22Rv1 (cell line): ENCODE results near the gene ASF1B.

Source experiments
- H3K27ac ChIP-seq: fragments of 450-650 bp; 2 replicates; pipeline ENCODE4 v1.5.1; 2017
- CTCF ChIP-seq: fragments of 450-650 bp; IDR thresholded peaks from 2 replicates; pipeline ENCODE4 v1.5.1; 2017; ENCODE audit warnings: mild to moderate bottlenecking
- ZFX ChIP-seq: fragments of 450-650 bp; IDR thresholded peaks from 2 replicates; pipeline ENCODE4 v1.6.1; 2017; ENCODE audit warnings: antibody characterized with exemption, borderline replicate concordance

Gene ASF1B

GRCh38 chr19:14096272-14096992 is 40.0 kb downstream of the ASF1B start:
- no peak overlapping the region for H3K27ac ChIP-seq
- TF ChIP-seq ZFX (no peak), CTCF (no peak)

GRCh38 chr19:14094854-14095253 is 41.5 kb downstream of the ASF1B start:
- H3K27ac ChIP-seq: no peak overlapping the region
- TF ChIP-seq ZFX: no peak
- no peak for TF ChIP-seq CTCF

GRCh38 chr19:14093117-14093823 is 43.1 kb downstream of the ASF1B start:
- 0 out of 2 replicates have a peak overlapping the region, but pooled peaks have one; percentile 4 for H3K27ac ChIP-seq
- TF ChIP-seq ZFX (no peak), CTCF (no peak)

GRCh38 chr19:14091813-14092462 is 44.5 kb downstream of the ASF1B start:
- TF ChIP-seq CTCF (no peak), ZFX (no peak)
- H3K27ac ChIP-seq: peak overlapping the region; percentile 90

- peak overlapping the region; percentile 90 for H3K27ac ChIP-seq
- TF ChIP-seq ZFX (no peak), CTCF (peak; percentile 46)
These were observed 45.1 kb downstream of the ASF1B start for GRCh38 chr19:14091081-14091812.

- H3K27ac ChIP-seq: peak within 1 kb of the TSS; percentile 90
- TF ChIP-seq ZFX (no peak), CTCF (no peak)
These were observed 45.8 kb downstream of the ASF1B start, which contains the start of gene SAMD1 for GRCh38 chr19:14090509-14091080. TSS of gene SAMD1 (minus strand) at chr19:14090751.
